GM12878 (cell line): ENCODE measurements around the gene CELSR2. TPM values are rescaled to one million over a fixed set of nuclear protein-coding genes. Genes with fewer than 3 reads are reported as not detected.

Experiments
- ATAC-seq: fragments of 200-7000 bp; cut with Tn5 transposase; 3 replicates; pipeline ENCODE4 v1.9.1; 2020; ENCODE audit warnings: mild to moderate bottlenecking, moderate library complexity
- BruUV-seq: library from RNA; stranded (reverse); fragments of 400-500 nt; replicated peaks from 2 replicates; lab custom pipeline; 2021; lab: Mats Ljungman, UMichigan
- CTCF ChIA-PET: fragments of 300-600 bp; sonication (Branson Sonifier 250); formaldehyde crosslinking; extraction: SDS; loops from one replicate; lab custom pipeline; 2021; ENCODE audit warnings: inconsistent platforms; lab: Yijun Ruan, JAX
- POLR2A ChIA-PET: fragments of 350-600 bp; formaldehyde crosslinking; extraction: SDS; loops from one replicate; lab custom pipeline; 2021; ENCODE audit warnings: inconsistent platforms; lab: Charles Lee
- RAD21 ChIA-PET: fragments of 300-600 bp; sonication (Branson Sonifier 250); formaldehyde crosslinking; loops from one replicate; lab custom pipeline; 2023; ENCODE audit warnings: antibody characterized with exemption; ENCODE audit not compliant: unreplicated experiment; lab: Charles Lee
- SMC1A ChIA-PET: fragments of 300-600 bp; sonication (Branson Sonifier 250); formaldehyde crosslinking; loops from one replicate; lab custom pipeline; 2023; ENCODE audit not compliant: unreplicated experiment, uncharacterized antibody; lab: Charles Lee
- DNase-seq: peaks from one replicate; pipeline ENCODE4 v3.0.0-alpha.2; 2011; ENCODE audit warnings: low read depth, low spot score
- FAIRE-seq: peaks from 3 replicates; lab custom pipeline; 2011; peaks lifted over from hg19 to GRCh38; lab: Jason Lieb, UNC
- H2AFZ ChIP-seq: 2 replicates; pipeline ENCODE4 v1.6.0; 2011; ENCODE audit warnings: low read depth, low read length, control low read depth; ENCODE audit not compliant: control insufficient read depth
- H3K27ac ChIP-seq: 2 replicates; pipeline ENCODE4 v1.5.1; 2011; ENCODE audit warnings: control low read depth; ENCODE audit not compliant: control insufficient read depth, insufficient read depth
- H3K27me3 ChIP-seq, 2 experiments: replicated peaks in 1 of 2; 2 replicates each; pipeline versions ENCODE4 v1.6.0 to v1.6.1; 2011; ENCODE audit warnings: low read length in 1 of 2; ENCODE audit not compliant: control insufficient read depth in 2 of 2, insufficient read depth in 2 of 2
- H3K36me3 ChIP-seq, 2 experiments: 2 replicates each; pipeline ENCODE4 v1.5.1; 2011; ENCODE audit warnings: low read length in 1 of 2; ENCODE audit not compliant: control insufficient read depth in 2 of 2, insufficient read depth in 2 of 2
- H3K4me1 ChIP-seq: 2 replicates; pipeline ENCODE4 v1.6.1; 2011; ENCODE audit warnings: mild to moderate bottlenecking, low read length, moderate library complexity, mixed read lengths; ENCODE audit not compliant: control insufficient read depth, insufficient read depth
- H3K4me2 ChIP-seq: 2 replicates; pipeline ENCODE4 v1.6.0; 2011; ENCODE audit warnings: control low read depth; ENCODE audit not compliant: control insufficient read depth, insufficient read depth
- H3K4me3 ChIP-seq: fragments of 200-600 bp; sonication (generic); 2 replicates; pipeline ENCODE4 v1.5.1; 2016
- H3K79me2 ChIP-seq: 2 replicates; pipeline ENCODE4 v1.6.0; 2011; ENCODE audit warnings: low read length; ENCODE audit not compliant: control insufficient read depth, insufficient read depth
- H3K9ac ChIP-seq: 2 replicates; pipeline ENCODE4 v1.8.0; 2011; ENCODE audit warnings: low read length, control low read depth, mixed read lengths; ENCODE audit not compliant: control insufficient read depth, insufficient read depth
- H3K9me3 ChIP-seq: replicated peaks from 3 replicates; pipeline ENCODE4 v1.5.1; 2011; ENCODE audit warnings: mild to moderate bottlenecking, low read length; ENCODE audit not compliant: control insufficient read depth, insufficient read depth
- H4K20me1 ChIP-seq: 2 replicates; pipeline ENCODE4 v1.6.0; 2011; ENCODE audit not compliant: control insufficient read depth, insufficient read depth
- ASH2L ChIP-seq: fragments of 300-600, 200-600 bp; sonication (generic); IDR thresholded peaks from 2 replicates; pipeline ENCODE4 v1.6.1; 2017; ENCODE audit warnings: low read depth, mild to moderate bottlenecking, borderline replicate concordance
- FOXK2 ChIP-seq: fragments of 450-650 bp; IDR thresholded peaks from 2 replicates; pipeline ENCODE4 v1.6.1; 2017; ENCODE audit warnings: mild to moderate bottlenecking, moderate library complexity
- IRF5 ChIP-seq: fragments of 450-650 bp; IDR thresholded peaks from 2 replicates; pipeline ENCODE4 v1.6.1; 2017; ENCODE audit warnings: borderline replicate concordance
- MLLT1 ChIP-seq: fragments of 450-650 bp; IDR thresholded peaks from 2 replicates; pipeline ENCODE4 v1.6.1; 2016; ENCODE audit warnings: mild to moderate bottlenecking
- MXI1 ChIP-seq: fragments of 150-350 bp; IDR thresholded peaks from 2 replicates; pipeline ENCODE4 v1.6.1; 2011; ENCODE audit warnings: low read depth, mild to moderate bottlenecking, inconsistent platforms, low read length, improper control_type of control experiment
- NKRF ChIP-seq: fragments of 450-650 bp; conservative IDR thresholded peaks from 2 replicates; pipeline ENCODE4 v1.6.1; 2017; ENCODE audit warnings: mild to moderate bottlenecking, moderate library complexity
- RELA ChIP-seq: fragments of 450-650 bp; IDR thresholded peaks from 2 replicates; pipeline ENCODE4 v1.8.0; 2014; ENCODE audit warnings: borderline replicate concordance; ENCODE audit not compliant: partially characterized antibody
- ZBTB11 ChIP-seq: fragments of 450-650 bp; formaldehyde crosslinking; IDR thresholded peaks from 2 replicates; pipeline ENCODE4 v1.5.0; 2022; ENCODE audit warnings: mild to moderate bottlenecking, missing genetic modification characterization
- ZNF217 ChIP-seq: fragments of 450-650 bp; IDR thresholded peaks from 2 replicates; pipeline ENCODE4 v1.6.1; 2017; ENCODE audit warnings: antibody characterized with exemption, mild to moderate bottlenecking
- ZNF24 ChIP-seq: fragments of 450-650 bp; IDR thresholded peaks from 2 replicates; pipeline ENCODE4 v1.6.1; 2017; ENCODE audit warnings: antibody characterized with exemption, mild to moderate bottlenecking
- ZNF622 ChIP-seq: fragments of 450-650 bp; IDR thresholded peaks from 2 replicates; pipeline ENCODE4 v1.6.1; 2017; ENCODE audit warnings: mild to moderate bottlenecking, inconsistent platforms
- WGBS: methylation state at CpG from one replicate; pipeline ENCODE4 v1.1.6; 2016; ENCODE audit warnings: low lambda C conversion rate; ENCODE audit not compliant: insufficient replicate concordance, insufficient coverage; ENCODE audit errors: missing lambda C conversion rate; 5-methylcytosine and 5-hydroxymethylcytosine counted together
- in situ Hi-C: fragments of 300-500 bp; cut with MboI; formaldehyde crosslinking; loops from 9 replicates; pipeline ENCODE4 v1.14.3; 2018; ENCODE audit warnings: mixed read lengths
- intact Hi-C: fragments of 100-400 bp; cut with micrococcal nuclease; formaldehyde crosslinking; loops from one replicate; pipeline ENCODE4 v1.14.2; 2022; ENCODE audit not compliant: unreplicated experiment
- polyA plus RNA-seq, 11 experiments: library from polyadenylated mRNA; depleted of rRNA in 4 of 11; unstranded in 6 of 11; stranded (reverse) in 5 of 11; fragments of >200 nt; fragmentation: Nextera tagmentation in 4 of 11; fragmentation: Illumina TruSeq in 1 of 11; extraction: Ambion mirVana in 4 of 11; extraction: Trizol in 1 of 11; gene quantifications; 1 replicate in 1 of 11; 2 replicates in 10 of 11; pipeline versions ENCODE4 v1.2.1 to v1.2.3, GENCODE V29; 2011 to 2016; ENCODE audit warnings: inconsistent platforms in 2 of 11, missing spikeins in 2 of 11, low read depth in 1 of 11
- total RNA-seq, 4 experiments: library from RNA; depleted of rRNA in 3 of 4; stranded (reverse); fragments of >200 nt in 3 of 4; fragmentation: Illumina TruSeq in 1 of 4; extraction: Trizol in 1 of 4; gene quantifications; 2 replicates each; pipeline versions ENCODE4 v1.2.1 to v1.2.3, GENCODE V29; 2013 to 2021
- TF ChIP-seq, protein P1 (sequence below): fragments of 450-650 bp; IDR thresholded peaks from 2 replicates; pipeline ENCODE4 v1.6.1; 2017; ENCODE audit warnings: mild to moderate bottlenecking

CELSR2 gene
- total and polyA plus RNA-seq, 10 of the 15 experiments (the other 5 are each of a cell fraction or from before 2014, with no cell fraction given), result under 0.01 to 0.15 (median 0.04) TPM; not detected in 2

DNA sequence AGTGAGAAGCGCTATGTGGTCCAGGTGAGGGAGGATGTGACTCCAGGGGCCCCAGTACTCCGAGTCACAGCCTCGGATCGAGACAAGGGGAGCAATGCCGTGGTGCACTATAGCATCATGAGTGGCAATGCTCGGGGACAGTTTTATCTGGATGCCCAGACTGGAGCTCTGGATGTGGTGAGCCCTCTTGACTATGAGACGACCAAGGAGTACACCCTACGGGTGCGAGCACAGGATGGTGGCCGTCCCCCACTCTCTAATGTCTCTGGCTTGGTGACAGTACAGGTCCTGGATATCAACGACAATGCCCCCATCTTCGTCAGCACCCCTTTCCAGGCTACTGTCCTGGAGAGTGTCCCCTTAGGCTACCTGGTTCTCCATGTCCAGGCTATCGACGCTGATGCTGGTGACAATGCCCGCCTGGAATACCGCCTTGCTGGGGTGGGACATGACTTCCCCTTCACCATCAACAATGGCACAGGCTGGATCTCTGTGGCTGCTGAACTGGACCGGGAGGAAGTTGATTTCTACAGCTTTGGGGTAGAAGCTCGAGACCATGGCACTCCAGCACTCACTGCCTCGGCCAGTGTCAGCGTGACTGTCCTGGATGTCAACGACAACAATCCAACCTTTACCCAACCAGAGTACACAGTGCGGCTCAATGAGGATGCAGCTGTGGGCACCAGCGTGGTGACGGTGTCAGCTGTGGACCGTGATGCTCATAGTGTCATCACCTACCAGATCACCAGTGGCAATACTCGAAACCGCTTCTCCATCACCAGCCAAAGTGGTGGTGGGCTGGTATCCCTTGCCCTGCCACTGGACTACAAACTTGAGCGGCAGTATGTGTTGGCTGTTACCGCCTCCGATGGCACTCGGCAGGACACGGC, 2.2 kb downstream of the CELSR2 start:
- no peak overlapping the region for H3K27ac ChIP-seq
- no peaks in the 10 kb centered on the region for H4K20me1 ChIP-seq
- WGBS, result 76% methylated on average over 31 of the region's 32 CpGs
- H3K4me1 ChIP-seq, result no peaks in the 10 kb centered on the region
- POLR2A ChIA-PET, result no interaction called here
- no peak overlapping the region for H2AFZ ChIP-seq
- ATAC-seq (no peak), DNase-seq (no peak), FAIRE-seq (no peak)
- BruUV-seq, result no TSS peak
- H3K4me3 ChIP-seq, result no peak overlapping the region
- SMC1A ChIA-PET, result no interaction called here
- H3K79me2 ChIP-seq, result no peaks in the 10 kb centered on the region
- RAD21 ChIA-PET, result no interaction called here
- intact Hi-C loops (no loop called here), in situ Hi-C loops (no loop called here)
- CTCF ChIA-PET, result no interaction called here
- no peaks in the 10 kb centered on the region for H3K36me3 ChIP-seq
- no peak overlapping the region for H3K4me2 ChIP-seq
- H3K9ac ChIP-seq, result no peak overlapping the region
- H3K27me3 ChIP-seq, result peaks cover 2 to 4% of the 10 kb centered on the region in 2 experiments; a peak in 3 of 4 replicates
- no peaks in the 10 kb centered on the region for H3K9me3 ChIP-seq
- no peak for TF ChIP-seq IRF5
- no peak for TF ChIP-seq RELA
- TF ChIP-seq ASH2L, result no peak
- TF ChIP-seq ZNF217, result no peak
- TF ChIP-seq FOXK2, result no peak
- TF ChIP-seq ZNF24, result no peak
- TF ChIP-seq, protein P1, sequence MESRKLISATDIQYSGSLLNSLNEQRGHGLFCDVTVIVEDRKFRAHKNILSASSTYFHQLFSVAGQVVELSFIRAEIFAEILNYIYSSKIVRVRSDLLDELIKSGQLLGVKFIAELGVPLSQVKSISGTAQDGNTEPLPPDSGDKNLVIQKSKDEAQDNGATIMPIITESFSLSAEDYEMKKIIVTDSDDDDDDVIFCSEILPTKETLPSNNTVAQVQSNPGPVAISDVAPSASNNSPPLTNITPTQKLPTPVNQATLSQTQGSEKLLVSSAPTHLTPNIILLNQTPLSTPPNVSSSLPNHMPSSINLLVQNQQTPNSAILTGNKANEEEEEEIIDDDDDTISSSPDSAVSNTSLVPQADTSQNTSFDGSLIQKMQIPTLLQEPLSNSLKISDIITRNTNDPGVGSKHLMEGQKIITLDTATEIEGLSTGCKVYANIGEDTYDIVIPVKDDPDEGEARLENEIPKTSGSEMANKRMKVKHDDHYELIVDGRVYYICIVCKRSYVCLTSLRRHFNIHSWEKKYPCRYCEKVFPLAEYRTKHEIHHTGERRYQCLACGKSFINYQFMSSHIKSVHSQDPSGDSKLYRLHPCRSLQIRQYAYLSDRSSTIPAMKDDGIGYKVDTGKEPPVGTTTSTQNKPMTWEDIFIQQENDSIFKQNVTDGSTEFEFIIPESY, result no peak
- TF ChIP-seq ZBTB11 (CRISPR knock-in tag), result no peak
- no peak for TF ChIP-seq MLLT1
- no peak for TF ChIP-seq ZNF622
- TF ChIP-seq NKRF, result no peak
- TF ChIP-seq MXI1, result no peak
